Activated CD8-positive, alpha-beta memory T cell treated with anti-CD3 and anti-CD28 coated beads for 36 hours (primary cell): Measurements from ENCODE around the gene STX17. TPM values are rescaled to one million over a fixed set of nuclear protein-coding genes. Genes with fewer than 3 reads are reported as not detected.
"Not testable (repeated sequence)": the region's sequence is repeated elsewhere in the genome, so short reads cannot be mapped to it uniquely, and the experiment has no call there.

Experiments used
- CTCF ChIA-PET: fragments of 350-600 bp; sonication (Branson Sonifier 250); formaldehyde crosslinking; loops from one replicate; lab custom pipeline; 2021; ENCODE audit warnings: antibody characterized with exemption; lab: Charles Lee
- POLR2A ChIA-PET: fragments of 350-600 bp; sonication (Branson Sonifier 250); formaldehyde crosslinking; loops from one replicate; lab custom pipeline; 2021; ENCODE audit warnings: antibody characterized with exemption; lab: Charles Lee
- total RNA-seq, 2 experiments: library from RNA; stranded (reverse); gene quantifications; one replicate each; pipeline ENCODE4 v1.2.3, GENCODE V29; 2021

The STX17 gene
- total RNA-seq, 2 experiments from 2014 or later, result 19.4 to 23.8 TPM

DNA sequence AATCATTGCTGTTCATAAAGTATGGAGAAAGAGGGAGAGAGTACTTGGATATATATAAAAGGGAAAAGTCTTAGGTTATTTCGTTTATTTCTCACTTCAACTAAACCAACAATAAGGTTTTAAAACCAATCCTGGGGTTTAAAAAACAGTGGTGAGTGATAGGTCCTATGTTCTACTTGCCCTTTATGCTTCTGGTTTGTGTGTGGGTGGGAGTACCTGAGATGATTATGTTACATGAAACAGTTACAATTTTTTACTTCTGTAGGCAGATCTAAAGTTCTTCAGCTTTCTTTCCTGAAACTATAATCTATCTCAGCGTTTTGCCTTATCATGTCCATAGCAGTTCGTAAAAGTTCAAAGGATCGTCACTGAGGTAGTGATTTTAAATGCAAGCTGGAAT lies 49.2 kb downstream of the STX17 start:
- ChIA-PET POLR2A (no interaction called here), CTCF (no interaction called here)

- CTCF ChIA-PET, result no interaction called here
- POLR2A ChIA-PET, result no interaction called here
These were observed 56.3 kb downstream of the STX17 start for GRCh38 chr9:99962680-99963261.

GRCh38 chr9:99964336-99964735 lies 57.9 kb downstream of the STX17 start:
- ChIA-PET CTCF (no interaction called here), POLR2A (no interaction called here)

GRCh38 chr9:99966001-99966400 lies 59.5 kb downstream of the STX17 start:
- ChIA-PET CTCF (interaction anchor here (0.9 kb wide), 1 partner anchor 13 kb away, joined by 3 read pairs; no protein-coding TSS in a partner anchor), POLR2A (no interaction called here)

DNA sequence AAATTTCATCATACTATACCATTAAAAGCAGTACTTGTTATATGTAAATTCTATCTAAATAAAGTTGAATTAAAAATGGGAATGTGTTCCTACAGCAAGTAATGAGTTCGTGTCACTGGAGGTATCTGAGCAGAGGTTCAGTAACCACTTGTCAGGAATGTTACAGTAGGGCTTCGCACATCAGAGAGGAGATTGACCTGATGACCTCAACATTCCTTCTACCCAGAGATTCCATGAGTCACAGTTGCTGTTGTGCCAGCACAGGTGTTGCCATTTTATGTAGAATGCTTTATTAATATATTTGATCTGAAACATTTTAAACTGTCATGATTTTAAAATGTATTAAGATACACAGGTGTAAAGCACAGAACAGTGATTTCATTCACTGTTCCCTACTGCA lies 60.3 kb downstream of the STX17 start:
- CTCF ChIA-PET, result interaction anchor here (0.9 kb wide), 1 partner anchor 12 kb away, joined by 3 read pairs; no protein-coding TSS in a partner anchor
- POLR2A ChIA-PET, result no interaction called here

DNA sequence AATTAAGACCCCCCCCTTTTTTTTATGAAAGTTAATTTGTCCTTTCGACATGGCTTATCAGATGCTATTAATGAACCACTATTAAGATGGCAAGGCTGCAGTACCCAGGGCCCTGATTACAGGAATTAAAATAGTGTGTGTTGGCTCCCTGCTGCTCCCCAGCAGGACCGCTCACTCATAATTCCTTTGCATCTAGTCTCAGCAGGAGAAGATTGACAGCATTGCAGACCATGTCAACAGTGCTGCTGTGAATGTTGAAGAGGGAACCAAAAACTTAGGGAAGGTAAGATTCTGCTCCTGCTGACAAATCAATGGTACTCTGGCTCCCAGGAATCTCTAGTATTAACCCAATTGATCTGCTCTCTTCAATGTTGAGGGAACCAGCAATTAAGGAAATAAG lies 61.0 kb downstream of the STX17 start:
- CTCF ChIA-PET, result no interaction called here
- POLR2A ChIA-PET, result no interaction called here

DNA sequence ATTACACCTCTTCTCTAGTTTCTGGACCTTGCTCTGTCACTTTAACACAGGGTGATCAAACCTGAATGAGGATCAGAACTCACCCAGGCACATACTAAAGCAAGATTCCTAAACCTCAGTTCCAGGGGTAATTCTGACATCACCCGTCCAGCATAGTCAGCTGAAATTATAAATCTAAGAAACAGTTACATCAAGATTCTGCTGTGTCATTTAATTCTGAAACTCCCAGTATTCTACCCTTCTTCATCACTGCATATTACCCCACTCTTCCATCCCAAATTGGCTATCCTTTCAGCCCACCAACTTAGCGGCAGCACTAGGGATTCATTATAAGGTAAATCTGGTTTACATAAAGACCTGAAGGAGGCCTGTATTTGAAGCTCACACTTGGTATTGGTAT lies 64.0 kb downstream of the STX17 start:
- ChIA-PET POLR2A (no interaction called here), CTCF (no interaction called here)

DNA sequence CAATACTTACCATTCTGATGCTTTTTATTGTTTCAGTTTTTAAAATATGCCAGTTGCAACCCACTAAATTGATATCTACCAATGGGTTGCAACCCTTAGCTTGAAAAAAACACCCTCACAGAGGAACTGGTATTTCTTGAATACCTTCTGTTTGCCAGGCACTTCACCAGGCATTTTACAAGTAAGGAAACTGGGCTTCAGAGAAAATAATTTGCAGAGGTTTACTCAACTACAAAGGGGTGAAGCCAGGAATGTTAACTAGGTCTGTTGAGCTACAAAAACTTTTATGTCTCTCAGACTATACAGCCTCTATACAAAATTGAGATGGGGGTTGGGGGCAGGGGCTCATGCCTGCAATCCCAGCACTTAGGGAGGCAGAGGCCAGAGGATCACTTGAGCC lies 65.0 kb downstream of the STX17 start:
- ChIA-PET CTCF (no interaction called here), POLR2A (no interaction called here)

DNA sequence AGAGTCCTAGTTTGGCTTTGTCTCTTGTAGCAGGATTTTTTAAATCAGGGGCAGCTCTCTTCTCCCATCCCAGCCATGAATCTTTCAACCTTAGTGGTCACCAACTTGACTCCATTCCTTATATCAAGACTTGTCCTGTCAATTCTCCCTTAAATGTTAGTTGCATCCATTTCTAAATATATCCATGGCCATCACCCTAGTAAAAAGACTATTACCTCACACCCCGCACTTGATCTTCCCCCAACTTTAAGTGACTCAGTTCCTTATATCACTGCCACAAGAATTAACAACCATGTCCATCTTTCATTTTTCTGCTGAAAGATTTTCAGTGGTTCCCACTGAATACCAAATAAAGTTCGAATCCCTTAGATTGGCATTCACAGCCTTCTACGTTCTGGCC lies 67.0 kb downstream of the STX17 start:
- ChIA-PET POLR2A (no interaction called here), CTCF (no interaction called here)

DNA sequence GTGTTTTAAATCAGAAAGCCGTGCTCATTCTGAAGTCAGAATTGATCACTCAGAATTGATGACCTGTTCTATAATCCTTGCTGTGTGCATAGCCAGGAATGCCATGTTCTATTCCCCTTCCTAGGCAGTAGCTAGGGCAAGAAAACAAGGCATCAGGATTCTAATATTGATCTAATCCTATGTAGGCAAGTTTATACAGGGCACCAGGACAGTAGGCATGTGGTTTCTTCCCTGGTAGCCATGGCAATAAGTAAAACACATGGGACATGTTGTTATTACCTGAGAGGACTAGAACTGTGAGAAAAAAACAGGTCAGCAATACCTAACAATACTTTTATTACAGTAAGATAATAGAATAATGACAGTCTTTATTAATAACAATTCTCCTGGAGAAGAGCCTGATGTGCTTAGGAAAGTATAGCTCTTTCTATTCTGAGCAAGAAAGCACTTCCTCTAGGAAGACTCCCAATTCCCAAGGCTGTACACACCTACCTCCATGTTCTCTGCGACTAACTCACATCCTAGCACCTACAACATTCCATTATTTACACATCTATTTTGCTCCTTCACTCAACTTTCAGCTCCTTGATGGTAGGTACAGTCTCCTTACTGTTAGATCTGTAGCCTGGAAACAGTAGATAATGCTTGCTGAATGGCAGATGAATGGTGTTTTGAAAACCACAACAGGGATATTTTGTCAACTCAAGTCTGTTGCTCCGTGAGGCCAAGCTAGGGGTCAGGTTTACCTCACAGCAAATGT lies 70.8 kb downstream of the STX17 start:
- CTCF ChIA-PET, result no interaction called here
- POLR2A ChIA-PET, result interaction anchor here (0.7 kb wide), 1 partner anchor 89 kb away, joined by 4 read pairs; no protein-coding TSS in a partner anchor

DNA sequence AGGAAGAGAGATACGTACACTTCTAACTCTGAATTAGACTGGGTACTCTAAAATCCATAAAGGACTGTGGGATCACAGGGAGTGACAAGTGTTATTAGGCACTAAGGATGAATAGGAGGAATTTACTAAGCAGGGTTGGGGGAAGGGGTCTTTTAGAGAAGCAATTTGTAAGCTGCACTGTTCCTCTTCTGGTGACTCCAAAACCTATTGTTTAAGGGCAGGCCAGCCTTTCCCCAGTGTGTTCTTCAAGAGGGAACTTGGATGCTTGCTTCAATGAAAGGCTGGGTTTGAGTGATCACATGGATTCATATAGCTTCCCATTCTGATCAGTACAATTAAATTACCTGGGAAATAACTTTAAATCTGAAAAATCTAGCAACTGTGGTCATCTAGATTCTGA lies 71.8 kb downstream of the STX17 start:
- CTCF ChIA-PET, result no interaction called here
- POLR2A ChIA-PET, result interaction anchor here (0.7 kb wide), 1 partner anchor 88 kb away, joined by 4 read pairs; no protein-coding TSS in a partner anchor

GRCh38 chr9:99980598-99980997 lies 74.1 kb downstream of the STX17 start:
- POLR2A ChIA-PET, result interaction anchor here (0.6 kb wide), 1 partner anchor 73 kb away, joined by 3 read pairs; no protein-coding TSS in a partner anchor

GRCh38 chr9:99986642-99987041 lies 80.2 kb downstream of the STX17 start:
- ChIA-PET POLR2A (no interaction called here), CTCF (no interaction called here)

More at GRCh38 chr9:99980598-99980997, 74.1 kb downstream of the STX17 start:
- CTCF ChIA-PET, result no interaction called here

DNA sequence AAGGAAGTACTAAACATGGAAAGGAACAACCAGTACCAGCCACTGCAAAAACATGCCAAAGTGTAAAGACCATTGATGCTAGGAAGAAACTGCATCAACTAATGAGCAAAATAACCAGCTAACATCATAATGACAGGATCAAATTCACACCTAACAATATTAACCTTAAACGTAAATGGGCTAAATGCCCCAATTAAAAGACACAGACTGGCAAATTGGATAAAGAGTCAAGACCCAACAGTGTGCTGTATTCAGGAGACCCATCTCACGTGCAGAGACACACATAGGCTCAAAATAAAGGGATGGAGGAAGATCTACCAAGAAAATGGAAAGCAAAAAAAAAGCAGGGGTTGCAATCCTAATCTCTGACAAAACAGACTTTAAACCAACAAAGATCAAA lies 84.1 kb downstream of the STX17 start:
- CTCF ChIA-PET, POLR2A ChIA-PET: not testable (repeated sequence)

GRCh38 chr9:99998266-99998665 lies 91.8 kb downstream of the STX17 start:
- POLR2A ChIA-PET, result no interaction called here

DNA sequence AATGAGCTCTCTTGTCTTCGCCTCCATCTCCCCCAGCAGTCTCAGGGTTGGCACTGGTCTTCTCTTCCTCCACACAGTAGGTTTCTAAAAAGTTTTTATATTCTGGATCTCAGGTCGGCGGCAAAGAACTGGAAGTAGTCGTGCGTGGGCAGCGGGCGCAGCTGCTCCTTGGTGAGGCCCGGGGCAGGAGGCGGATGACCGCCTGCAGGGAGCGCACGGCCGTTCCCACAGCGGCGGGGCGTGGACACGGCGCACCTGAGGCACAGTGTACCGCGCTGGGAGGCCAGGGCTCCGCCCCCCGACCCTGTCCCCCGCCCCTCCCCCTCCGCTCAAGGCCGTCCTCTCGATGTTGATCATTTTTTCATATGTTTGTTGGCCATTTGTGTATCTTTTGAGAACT lies 92.4 kb downstream of the STX17 start:
- CTCF ChIA-PET, result no interaction called here
- POLR2A ChIA-PET, result no interaction called here

More at GRCh38 chr9:99998266-99998665, 91.8 kb downstream of the STX17 start:
- CTCF ChIA-PET, result no interaction called here

DNA sequence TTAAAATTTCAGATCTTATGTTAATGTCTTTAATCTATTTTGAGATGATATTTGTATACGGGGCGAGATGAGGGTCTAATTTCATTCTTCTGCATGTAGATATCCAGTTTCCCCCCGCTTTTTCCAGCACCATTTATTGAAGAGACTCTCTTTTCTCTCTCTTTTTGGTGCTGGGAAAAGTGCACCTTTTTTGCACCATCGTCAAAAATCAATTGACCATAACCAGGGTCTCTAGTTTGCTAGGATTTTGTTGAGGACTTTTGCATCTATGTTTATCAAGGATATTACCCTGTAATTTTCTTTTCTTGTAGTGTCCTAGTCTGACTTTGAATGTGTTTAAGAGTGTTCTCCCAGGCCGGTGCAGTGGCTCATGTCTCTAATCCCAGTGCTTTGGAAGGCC lies 93.3 kb downstream of the STX17 start:
- CTCF ChIA-PET, result no interaction called here
- POLR2A ChIA-PET, result no interaction called here

GRCh38 chr9:100011062-100011681 lies 104.7 kb downstream of the STX17 start:
- ChIA-PET CTCF (interaction anchor here (0.6 to 1.8 kb wide), 4 partner anchors 143 to 745 kb away, joined by 3 to 5 read pairs (median 4); no protein-coding TSS in a partner anchor), POLR2A (no interaction called here)

DNA sequence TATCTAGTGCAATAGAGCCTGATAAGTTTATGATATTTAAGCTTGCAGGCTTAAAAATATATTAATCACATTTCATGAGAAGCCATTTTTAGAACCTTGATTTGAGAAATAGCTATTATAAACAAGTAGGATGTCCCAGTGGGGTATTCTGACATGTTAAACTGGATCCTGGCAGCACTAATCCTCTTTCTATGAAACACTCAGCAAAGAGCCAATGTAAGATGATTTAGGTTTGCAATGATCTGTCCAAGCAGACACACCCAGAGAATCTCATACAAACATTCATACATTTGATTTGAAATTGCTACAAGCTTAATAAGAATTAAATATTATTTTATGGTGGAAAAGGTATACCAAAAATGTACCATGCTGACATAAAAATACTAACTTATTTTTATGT lies 105.8 kb downstream of the STX17 start:
- ChIA-PET CTCF (interaction anchor here (0.6 to 1.8 kb wide), 3 partner anchors 185 to 828 kb away, joined by 3 to 5 read pairs (median 4); no protein-coding TSS in a partner anchor), POLR2A (no interaction called here)

GRCh38 chr9:100013573-100013972 lies 107.1 kb downstream of the STX17 start:
- ChIA-PET POLR2A (no interaction called here), CTCF (interaction anchor here (0.7 to 1.7 kb wide), 2 partner anchors 21 to 829 kb away, joined by 3 to 4 read pairs; no protein-coding TSS in a partner anchor)
